T-cell (primary cell): ENCODE data around the gene ASL. TPM values are rescaled to one million over a fixed set of nuclear protein-coding genes. Genes with fewer than 3 reads are reported as not detected.

Source experiments
- ATAC-seq, 4 experiments: fragments of 200-7000 bp in 3 of 4; fragments of 150-1000 bp in 1 of 4; cut with Tn5 transposase; replicated peaks in 1 of 4; 1 replicate in 3 of 4; 2 replicates in 1 of 4; pipeline ENCODE4 v1.10.0; 2021; ENCODE audit warnings: moderate library complexity in 3 of 4, mild to moderate bottlenecking in 2 of 4, moderate number of reproducible peaks in 1 of 4
- CTCF ChIA-PET, 2 donors: fragments of 300-600 bp; sonication (Branson Sonifier 250); formaldehyde crosslinking; loops; one replicate each; lab custom pipeline; 2022; ENCODE audit warnings: antibody characterized with exemption in 2 of 2; lab: Charles Lee
- POLR2A ChIA-PET, 2 donors: fragments of 300-600 bp; sonication (Branson Sonifier 250); formaldehyde crosslinking; loops; one replicate each; lab custom pipeline; 2022; ENCODE audit warnings: antibody characterized with exemption in 2 of 2; lab: Charles Lee
- DNase-seq, 35 experiments: peaks; one replicate each; pipeline versions ENCODE4 v3.0.0 to v3.0.0-alpha.2; 2013 to 2023
- H3K27ac ChIP-seq: one replicate; pipeline ENCODE4 v1.5.1; 2013; ENCODE audit warnings: low read length
- H3K27me3 ChIP-seq, 2 experiments: replicated peaks in 1 of 2; 1 replicate in 1 of 2; 2 replicates in 1 of 2; pipeline versions ENCODE4 v1.6.1 to v1.7.0; 2013; ENCODE audit warnings: low read length in 1 of 2, mixed read lengths in 1 of 2; ENCODE audit not compliant: control insufficient read depth in 2 of 2, insufficient read depth in 2 of 2; ENCODE audit errors: extremely low read depth in 1 of 2
- H3K36me3 ChIP-seq, 2 donors: 1 replicate in 1 of 2; 2 replicates in 1 of 2; pipeline versions ENCODE4 v1.6.1 to v1.7.0; 2013; ENCODE audit warnings: low read length in 1 of 2; ENCODE audit not compliant: control insufficient read depth in 2 of 2, insufficient read depth in 1 of 2; ENCODE audit errors: extremely low read depth in 1 of 2
- H3K4me1 ChIP-seq, 2 experiments: 1 replicate in 1 of 2; 2 replicates in 1 of 2; pipeline versions ENCODE4 v1.6.1 to v1.7.0; 2013; ENCODE audit warnings: low read length in 2 of 2, mixed read lengths in 1 of 2; ENCODE audit not compliant: insufficient read depth in 2 of 2, control insufficient read depth in 1 of 2; ENCODE audit errors: extremely low read depth in 1 of 2
- H3K4me3 ChIP-seq, 2 donors: 1 replicate in 1 of 2; 2 replicates in 1 of 2; pipeline versions ENCODE4 v1.5.1 to v1.7.0; 2013; ENCODE audit warnings: mild to moderate bottlenecking in 2 of 2, low read length in 1 of 2, moderate library complexity in 1 of 2; ENCODE audit not compliant: control insufficient read depth in 1 of 2; ENCODE audit errors: extremely low read depth in 1 of 2
- H3K9me3 ChIP-seq: 2 replicates; pipeline ENCODE4 v1.7.0; 2013
- H3K27ac Mint-ChIP-seq, 2 donors: one replicate each; pipeline ENCODE4 v1.8.0; 2020 to 2021; ENCODE audit warnings: mild to moderate bottlenecking in 2 of 2, mixed read lengths in 2 of 2
- H3K27me3 Mint-ChIP-seq, 2 donors: one replicate each; pipeline ENCODE4 v1.8.0; 2021 to 2022; ENCODE audit warnings: mixed read lengths in 2 of 2
- H3K36me3 Mint-ChIP-seq: one replicate; pipeline ENCODE4 v1.8.0; 2021; ENCODE audit warnings: mixed read lengths
- H3K4me1 Mint-ChIP-seq, 3 donors: one replicate each; pipeline ENCODE4 v1.8.0; 2020 to 2022; ENCODE audit warnings: mixed read lengths in 3 of 3, mild to moderate bottlenecking in 1 of 3
- H3K4me3 Mint-ChIP-seq, 3 donors: one replicate each; pipeline ENCODE4 v1.8.0; 2020 to 2022; ENCODE audit warnings: mild to moderate bottlenecking in 3 of 3, mixed read lengths in 3 of 3, moderate library complexity in 3 of 3
- H3K9me3 Mint-ChIP-seq, 3 donors: one replicate each; pipeline ENCODE4 v1.8.0; 2020 to 2022; ENCODE audit warnings: mixed read lengths in 3 of 3
- WGBS: methylation state at CpG from one replicate; pipeline ENCODE4 v1.1.5; 2013; ENCODE audit warnings: missing lambda C conversion rate; ENCODE audit not compliant: insufficient coverage; 5-methylcytosine and 5-hydroxymethylcytosine counted together
- total RNA-seq, 35 experiments: library from RNA in 6 of 35; stranded (reverse) in 6 of 35; fragments of 120-200 nt in 1 of 35; gene quantifications; one replicate each; pipeline versions ENCODE4 v1.2.1 to v1.2.4 and lab custom pipeline; 2013 to 2026

The ASL gene
- total RNA-seq, 5 donors from 2014 or later (not counting 1 experiment from before 2014, with no cell fraction given): 10.3 to 23.0 (median 18.5) TPM

- ChIA-PET CTCF (no interaction called here), POLR2A (no interaction called here)
- WGBS: 99% methylated on average over 16 of the region's 16 CpGs
- Histone ChIP-seq H3K4me1 (peaks cover 0 to 1% of the 10 kb centered on the region in 2 experiments), H3K4me3 (no peak overlapping the region), H3K27ac (no peak overlapping the region), H3K27me3 (no peaks in the 10 kb centered on the region), H3K36me3 (peaks cover 0 to 2% of the 10 kb centered on the region in 2 donors), H3K9me3 (no peaks in the 10 kb centered on the region)
- H3K36me3 Mint-ChIP-seq: peaks cover 11% of the 10 kb centered on the region
- H3K27me3 Mint-ChIP-seq: no peaks in the 10 kb centered on the region
- ATAC-seq (no peak), DNase-seq (no peak)
- no peaks in the 10 kb centered on the region for H3K9me3 Mint-ChIP-seq
- no peak overlapping the region for H3K27ac Mint-ChIP-seq
- H3K4me1 Mint-ChIP-seq: no peaks in the 10 kb centered on the region
- H3K4me3 Mint-ChIP-seq: no peak overlapping the region
These were observed 7.3 kb downstream of the ASL start for GRCh38 chr7:66082886-66083415.

- H3K36me3 Mint-ChIP-seq: peaks cover 11% of the 10 kb centered on the region
- CTCF ChIA-PET: interaction anchor here in 1 of 2 donors (0.7 kb wide), 1 partner anchor 67 kb away, joined by 4 read pairs; no protein-coding TSS in a partner anchor
- Histone ChIP-seq H3K4me3 (no peak overlapping the region), H3K27me3 (no peaks in the 10 kb centered on the region), H3K9me3 (no peaks in the 10 kb centered on the region), H3K4me1 (no peaks in the 10 kb centered on the region), H3K27ac (no peak overlapping the region), H3K36me3 (peaks cover 0 to 2% of the 10 kb centered on the region in 2 donors)
- H3K4me3 Mint-ChIP-seq: no peak overlapping the region
- no peaks in the 10 kb centered on the region for H3K4me1 Mint-ChIP-seq
- no peak for DNase-seq
- H3K9me3 Mint-ChIP-seq: no peaks in the 10 kb centered on the region
- no peak for ATAC-seq
- POLR2A ChIA-PET: no interaction called here
- 100% methylated on average over 1 of the region's 2 CpGs for WGBS
- no peaks in the 10 kb centered on the region for H3K27me3 Mint-ChIP-seq
- H3K27ac Mint-ChIP-seq: no peak overlapping the region
These were observed 8.1 kb downstream of the ASL start for GRCh38 chr7:66083677-66084076.

GRCh38 chr7:66088861-66089838 lies 13.5 kb downstream of the ASL start:
- Mint-ChIP-seq H3K36me3 (peaks cover 6% of the 10 kb centered on the region), H3K27ac (no peak overlapping the region), H3K9me3 (no peaks in the 10 kb centered on the region), H3K4me1 (no peaks in the 10 kb centered on the region), H3K27me3 (no peaks in the 10 kb centered on the region), H3K4me3 (no peak overlapping the region)
- Histone ChIP-seq H3K36me3 (no peaks in the 10 kb centered on the region), H3K27ac (no peak overlapping the region), H3K4me3 (no peak overlapping the region), H3K4me1 (no peaks in the 10 kb centered on the region), H3K9me3 (no peaks in the 10 kb centered on the region), H3K27me3 (no peaks in the 10 kb centered on the region)
- DNase-seq (no peak), ATAC-seq (no peak)
- CTCF ChIA-PET: no interaction called here
- POLR2A ChIA-PET: interaction anchor here in 1 of 2 donors (0.7 kb wide), 1 partner anchor 70 kb away, joined by 3 read pairs; no protein-coding TSS in a partner anchor
- WGBS: 93% methylated on average over 18 of the region's 32 CpGs

- Histone ChIP-seq H3K27me3 (no peaks in the 10 kb centered on the region), H3K36me3 (no peaks in the 10 kb centered on the region), H3K9me3 (no peaks in the 10 kb centered on the region), H3K4me3 (no peak overlapping the region), H3K27ac (no peak overlapping the region), H3K4me1 (no peaks in the 10 kb centered on the region)
- POLR2A ChIA-PET: no interaction called here
- ATAC-seq (no peak), DNase-seq (no peak)
- Mint-ChIP-seq H3K27me3 (no peaks in the 10 kb centered on the region), H3K36me3 (no peaks in the 10 kb centered on the region), H3K9me3 (no peaks in the 10 kb centered on the region), H3K4me1 (no peaks in the 10 kb centered on the region), H3K27ac (no peak overlapping the region), H3K4me3 (no peak overlapping the region)
- WGBS: 97% methylated on average over 14 of the region's 19 CpGs
- CTCF ChIA-PET: no interaction called here
These were observed 17.0 kb downstream of the ASL start for GRCh38 chr7:66092654-66093053.

- no CpG with 5 or more reads among the region's 4 CpGs for WGBS
- ChIA-PET POLR2A (interaction anchor here in 1 of 2 donors (0.6 kb wide), 1 partner anchor 18 kb away, joined by 4 read pairs; no protein-coding TSS in a partner anchor), CTCF (interaction anchor here (0.5 to 0.6 kb wide), 2 partner anchors 59 to 371 kb away, joined by 3 read pairs; no protein-coding TSS in a partner anchor)
- no peaks in the 10 kb centered on the region for H3K36me3 Mint-ChIP-seq
- ATAC-seq (no peak), DNase-seq (no peak)
- H3K4me3 Mint-ChIP-seq: no peak overlapping the region
- H3K27ac Mint-ChIP-seq: no peak overlapping the region
- Histone ChIP-seq H3K9me3 (no peaks in the 10 kb centered on the region), H3K27me3 (no peaks in the 10 kb centered on the region), H3K36me3 (no peaks in the 10 kb centered on the region), H3K4me3 (no peak overlapping the region), H3K4me1 (peaks cover 0 to 7% of the 10 kb centered on the region in 2 experiments), H3K27ac (no peak overlapping the region)
- peaks cover 6 to 7% (median 6%) of the 10 kb centered on the region in 3 donors for H3K4me1 Mint-ChIP-seq
- H3K27me3 Mint-ChIP-seq: no peaks in the 10 kb centered on the region
- no peaks in the 10 kb centered on the region for H3K9me3 Mint-ChIP-seq
These were observed 19.4 kb downstream of the ASL start for GRCh38 chr7:66095010-66095409.

GRCh38 chr7:66099232-66099550 lies 23.6 kb downstream of the ASL start:
- POLR2A ChIA-PET: no interaction called here
- no peaks in the 10 kb centered on the region for H3K27me3 Mint-ChIP-seq
- no CpG with 5 or more reads among the region's 2 CpGs for WGBS
- Histone ChIP-seq H3K4me3 (no peak overlapping the region), H3K27me3 (no peaks in the 10 kb centered on the region), H3K27ac (no peak overlapping the region), H3K36me3 (no peaks in the 10 kb centered on the region), H3K9me3 (no peaks in the 10 kb centered on the region), H3K4me1 (peaks cover 0 to 17% of the 10 kb centered on the region in 2 experiments)
- DNase-seq (no peak), ATAC-seq (no peak)
- no peaks in the 10 kb centered on the region for H3K9me3 Mint-ChIP-seq
- H3K27ac Mint-ChIP-seq: no peak overlapping the region
- H3K4me3 Mint-ChIP-seq: peak overlapping the region in 1 of 3 donors; percentile 87
- peaks cover 8 to 12% (median 11%) of the 10 kb centered on the region in 3 donors for H3K4me1 Mint-ChIP-seq
- CTCF ChIA-PET: no interaction called here
- no peaks in the 10 kb centered on the region for H3K36me3 Mint-ChIP-seq
